A673 (cell line): Measurements from ENCODE around the gene SMOC2.

Source experiments
- EZH2 ChIP-seq: fragments of 200-600 bp; sonication (generic); IDR thresholded peaks from 2 replicates; pipeline ENCODE4 v1.6.1; 2017; ENCODE audit warnings: borderline replicate concordance, low read depth, mild to moderate bottlenecking, mixed read lengths, antibody characterized with exemption, low read length; ENCODE audit not compliant: poor library complexity, severe bottlenecking
- TF ChIP-seq, protein P1 (sequence below): fragments of 300-800, 200-600 bp; sonication (generic); conservative IDR thresholded peaks from 2 replicates; pipeline ENCODE4 v1.5.1; 2017; ENCODE audit warnings: low read depth, mild to moderate bottlenecking, antibody characterized with exemption, low read length, moderate library complexity, mixed read lengths

DNA sequence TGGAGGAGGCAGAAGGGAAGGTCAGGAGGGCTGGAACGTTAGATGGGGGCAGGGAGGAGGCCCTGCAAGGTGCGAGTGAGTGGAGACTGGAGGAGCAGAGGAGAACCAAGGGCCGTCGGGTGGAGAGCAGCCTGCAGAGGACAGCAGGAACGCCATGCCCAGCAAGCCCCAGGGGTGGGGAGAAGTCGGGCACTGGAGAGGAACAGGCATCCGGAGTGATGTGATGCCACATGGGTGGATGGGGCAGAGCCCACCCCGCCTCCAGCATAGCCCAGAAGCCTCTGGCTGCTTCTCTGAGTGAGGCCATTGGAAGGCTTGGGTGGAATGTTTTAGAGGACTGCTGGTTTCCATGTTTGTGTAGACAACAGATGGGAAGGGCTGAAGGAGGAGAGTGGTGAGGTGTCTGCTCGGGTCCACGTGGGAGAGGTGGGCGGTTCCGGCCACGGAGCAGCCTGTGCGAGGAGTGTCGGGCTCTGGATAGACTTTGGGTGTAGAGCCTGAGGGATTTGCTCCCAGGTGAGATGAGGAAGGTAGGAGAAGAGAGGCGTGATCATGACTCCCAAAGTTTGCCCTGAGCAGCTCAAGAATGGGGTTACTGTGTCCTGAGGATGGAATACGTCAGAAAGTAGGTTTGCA, 221.4 kb downstream of the SMOC2 start:
- TF ChIP-seq, protein P1, sequence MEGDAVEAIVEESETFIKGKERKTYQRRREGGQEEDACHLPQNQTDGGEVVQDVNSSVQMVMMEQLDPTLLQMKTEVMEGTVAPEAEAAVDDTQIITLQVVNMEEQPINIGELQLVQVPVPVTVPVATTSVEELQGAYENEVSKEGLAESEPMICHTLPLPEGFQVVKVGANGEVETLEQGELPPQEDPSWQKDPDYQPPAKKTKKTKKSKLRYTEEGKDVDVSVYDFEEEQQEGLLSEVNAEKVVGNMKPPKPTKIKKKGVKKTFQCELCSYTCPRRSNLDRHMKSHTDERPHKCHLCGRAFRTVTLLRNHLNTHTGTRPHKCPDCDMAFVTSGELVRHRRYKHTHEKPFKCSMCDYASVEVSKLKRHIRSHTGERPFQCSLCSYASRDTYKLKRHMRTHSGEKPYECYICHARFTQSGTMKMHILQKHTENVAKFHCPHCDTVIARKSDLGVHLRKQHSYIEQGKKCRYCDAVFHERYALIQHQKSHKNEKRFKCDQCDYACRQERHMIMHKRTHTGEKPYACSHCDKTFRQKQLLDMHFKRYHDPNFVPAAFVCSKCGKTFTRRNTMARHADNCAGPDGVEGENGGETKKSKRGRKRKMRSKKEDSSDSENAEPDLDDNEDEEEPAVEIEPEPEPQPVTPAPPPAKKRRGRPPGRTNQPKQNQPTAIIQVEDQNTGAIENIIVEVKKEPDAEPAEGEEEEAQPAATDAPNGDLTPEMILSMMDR = no peak
- no peak for TF ChIP-seq EZH2
